Hematopoietic multipotent progenitor cell treated with erythropoietin and hydrocortisone succinate and interleukin-3 and kit ligand, for 15 days (in vitro differentiated cells): Measurements from ENCODE around the gene CRY2.
"Not testable (repeated sequence)": the region's sequence is repeated elsewhere in the genome, so short reads cannot be mapped to it uniquely, and the experiment has no call there.

Source experiments
- DNase-seq: peaks from one replicate; pipeline ENCODE4 v3.0.0-alpha.2; 2015; ENCODE audit warnings: low spot score

Gene CRY2

GRCh38 chr11:45846974-45847910, at the start of gene CRY2:
Gene CRY2, plus strand, starts transcription at chr11:45847475. Its CDS starts 16 bp downstream, at chr11:45847491.
- peak; percentile 99 for DNase-seq

- no peak for DNase-seq
Observed at GRCh38 chr11:45798793-45799441, 48.4 kb upstream of the CRY2 start.

- DNase-seq, result no peak
Observed at GRCh38 chr11:45799562-45799961, 47.7 kb upstream of the CRY2 start.

- DNase-seq, result no peak
Observed at GRCh38 chr11:45800261-45800660, 47.0 kb upstream of the CRY2 start.

GRCh38 chr11:45801723-45802315, 45.5 kb upstream of the CRY2 start:
- DNase-seq, result peak; percentile 47

GRCh38 chr11:45802531-45803317, 44.6 kb upstream of the CRY2 start:
- no peak for DNase-seq

- peak; percentile 40 for DNase-seq
Observed at GRCh38 chr11:45803971-45804760, 43.1 kb upstream of the CRY2 start.

- DNase-seq, result peak; percentile 98
Observed at GRCh38 chr11:45804761-45805304, 42.4 kb upstream of the CRY2 start, which contains the start of gene SLC35C1. Gene SLC35C1, plus strand, starts transcription at chr11:45805149. Its CDS starts 653 bp downstream, at chr11:45805802.

GRCh38 chr11:45805305-45806071, 41.8 kb upstream of the CRY2 start:
- DNase-seq, result no peak

- DNase-seq, result no peak
Observed at GRCh38 chr11:45806072-45806933, 41.0 kb upstream of the CRY2 start.

- DNase-seq, result no peak
Observed at GRCh38 chr11:45806937-45807791, 40.1 kb upstream of the CRY2 start.

- DNase-seq, result no peak
Observed at GRCh38 chr11:45807792-45808238, 39.5 kb upstream of the CRY2 start.

GRCh38 chr11:45808427-45808826, 38.8 kb upstream of the CRY2 start:
- DNase-seq, result not testable (repeated sequence)

GRCh38 chr11:45809456-45810395, 37.5 kb upstream of the CRY2 start:
- DNase-seq, result no peak

- DNase-seq, result no peak
Observed at GRCh38 chr11:45810431-45811108, 36.7 kb upstream of the CRY2 start.

- no peak for DNase-seq
Observed at GRCh38 chr11:45811109-45811435, 36.2 kb upstream of the CRY2 start.
